ENCODE data around the gene MYO7A.
"Not testable (repeated sequence)": the region's sequence is repeated elsewhere in the genome, so short reads cannot be mapped to it uniquely, and the experiment has no call there.

The MYO7A gene

DNA sequence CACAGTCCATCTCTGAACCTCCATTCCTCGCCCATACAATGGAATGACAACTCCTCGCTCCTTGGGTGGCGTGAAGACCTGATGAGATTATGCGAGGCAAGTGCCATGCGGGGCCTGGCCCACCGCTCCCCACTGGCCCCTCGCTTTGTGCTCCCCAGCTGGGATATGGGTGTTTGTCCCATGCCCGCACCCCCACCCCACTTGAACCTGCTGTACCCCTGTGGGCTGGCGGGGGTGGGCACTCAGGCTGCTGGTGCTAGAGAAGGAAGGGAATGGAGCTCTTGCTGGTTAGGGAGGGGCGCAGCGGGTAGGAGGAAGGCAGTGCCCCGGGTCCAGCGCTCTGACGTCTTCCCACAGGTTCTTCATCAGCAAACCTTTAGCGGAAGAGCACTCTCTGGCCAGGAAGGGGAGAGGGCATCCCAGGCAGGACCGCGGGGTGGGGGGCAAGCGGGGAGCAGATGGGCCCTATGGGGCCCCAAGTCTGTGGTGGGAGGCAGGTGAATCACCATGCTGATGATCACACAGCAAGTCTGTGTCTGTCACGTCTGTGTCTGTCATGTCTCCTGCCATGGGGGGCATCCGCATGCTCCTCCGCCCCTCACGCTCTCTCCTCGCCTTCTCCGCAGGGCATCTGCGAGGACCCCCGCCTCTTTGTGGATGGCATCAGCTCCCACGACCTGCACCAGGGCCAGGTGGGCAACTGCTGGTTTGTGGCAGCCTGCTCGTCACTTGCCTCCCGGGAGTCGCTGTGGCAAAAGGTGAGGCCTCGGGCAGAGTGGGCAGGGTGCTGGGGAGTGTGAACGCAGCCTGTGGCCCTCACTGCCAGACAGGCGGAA, 34.8 kb upstream of the MYO7A start:
- no peak for DNase-seq (ENCODE audit: low spot score)

- no peak for DNase-seq (ENCODE audit: low spot score)
Measured at GRCh38 chr11:77093987-77094840, 33.8 kb upstream of the MYO7A start.

DNA sequence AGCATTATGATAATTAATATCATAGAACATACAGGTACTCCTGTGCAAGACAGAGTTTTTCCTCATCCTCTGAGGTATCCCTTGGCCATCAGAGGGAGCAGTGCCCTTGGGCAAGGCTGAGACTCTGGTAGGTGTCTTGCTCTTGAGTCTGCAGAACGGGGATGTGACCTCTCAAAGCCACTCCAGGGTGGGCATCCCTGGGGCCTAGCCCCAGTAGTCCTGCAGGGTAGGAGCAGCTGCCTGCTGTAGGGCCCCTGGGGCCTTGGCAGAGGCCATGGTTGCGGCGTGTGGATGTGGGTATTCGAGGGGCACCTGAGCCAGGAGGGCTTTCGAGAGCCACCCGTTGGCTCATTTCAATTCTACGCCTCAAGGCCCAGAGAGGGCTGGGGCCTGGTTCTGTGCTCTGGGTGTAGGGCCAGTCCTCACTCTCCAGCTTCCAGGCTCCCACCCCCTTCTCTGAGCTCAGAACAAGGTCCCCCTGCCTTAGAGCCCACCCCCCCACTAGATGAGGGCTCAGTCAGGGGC, 33.1 kb upstream of the MYO7A start:
- no peak for DNase-seq (ENCODE audit: low spot score)

DNA sequence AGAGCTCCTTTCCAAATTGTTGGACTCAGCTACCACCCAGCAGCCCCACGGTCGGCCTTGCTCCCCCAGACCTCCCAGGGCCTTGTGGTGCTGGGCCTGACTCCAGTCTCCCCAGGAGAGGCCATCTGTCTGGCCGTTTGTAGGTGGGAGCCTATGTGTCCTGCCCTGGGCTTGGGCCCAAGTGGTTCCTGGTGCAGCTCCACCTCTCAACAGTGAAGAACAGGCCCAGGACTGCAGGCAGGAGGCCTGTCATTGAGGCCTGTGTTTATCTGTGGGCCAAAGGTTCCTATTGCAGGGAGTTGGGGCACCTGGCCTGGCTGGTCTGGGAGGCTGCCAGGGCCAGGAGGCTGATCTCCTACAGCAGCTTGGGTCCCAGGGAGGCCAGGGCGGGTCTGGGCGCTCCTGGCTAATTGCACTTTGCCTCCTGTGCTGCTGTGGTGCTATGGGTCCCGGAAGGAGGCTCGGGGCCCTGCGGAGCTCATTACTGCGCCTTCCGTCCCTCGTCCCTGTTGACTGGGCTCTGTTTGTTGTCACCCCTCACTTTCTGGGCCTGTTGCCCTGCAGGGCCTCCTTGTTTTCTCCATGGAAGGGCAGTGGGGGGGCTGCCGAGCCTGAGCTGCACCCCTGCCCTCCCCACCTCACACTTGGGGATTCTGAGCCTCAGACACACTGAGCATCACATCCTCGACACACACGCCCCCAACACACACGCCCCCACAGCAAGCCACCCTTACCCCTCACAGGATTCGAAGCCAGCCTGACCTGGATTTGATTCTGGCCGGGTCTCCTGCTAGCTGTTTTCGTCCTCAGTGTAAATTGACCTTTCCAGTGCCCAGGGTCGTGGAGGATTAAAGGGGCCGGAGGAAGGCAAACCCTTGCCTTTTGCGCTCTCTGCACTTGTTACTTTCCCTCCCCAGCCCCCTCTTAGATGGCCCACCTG, 32.2 kb upstream of the MYO7A start:
- DNase-seq (ENCODE audit: low spot score): no peak

DNA sequence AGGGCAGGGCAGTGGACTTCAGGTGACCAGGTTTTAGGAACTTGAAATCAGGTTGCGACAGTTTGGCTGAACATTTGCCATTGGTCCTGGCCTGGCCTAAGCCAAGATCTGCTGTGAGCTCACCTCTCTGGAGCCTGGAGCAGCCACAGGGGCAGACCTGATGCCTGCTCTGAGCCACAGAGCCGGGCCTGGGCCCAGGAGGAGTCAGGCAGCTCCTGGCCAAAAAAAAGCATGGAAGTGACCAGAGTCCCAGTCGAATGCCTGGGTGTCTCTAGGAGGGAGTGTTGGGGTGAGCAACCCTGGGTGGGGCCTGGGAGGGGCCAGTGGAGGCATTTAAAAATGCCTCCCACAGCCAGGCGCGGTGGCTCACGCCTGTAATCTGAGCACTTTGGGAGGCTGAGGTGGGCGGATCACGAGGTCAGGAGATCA, 31.4 kb upstream of the MYO7A start:
- DNase-seq (ENCODE audit: low spot score): no peak

GRCh38 chr11:77097180-77097579, 30.9 kb upstream of the MYO7A start:
- not testable (repeated sequence) for DNase-seq (ENCODE audit: low spot score)

GRCh38 chr11:77100166-77101042, 27.6 kb upstream of the MYO7A start:
- no peak for DNase-seq (ENCODE audit: low spot score)

DNA sequence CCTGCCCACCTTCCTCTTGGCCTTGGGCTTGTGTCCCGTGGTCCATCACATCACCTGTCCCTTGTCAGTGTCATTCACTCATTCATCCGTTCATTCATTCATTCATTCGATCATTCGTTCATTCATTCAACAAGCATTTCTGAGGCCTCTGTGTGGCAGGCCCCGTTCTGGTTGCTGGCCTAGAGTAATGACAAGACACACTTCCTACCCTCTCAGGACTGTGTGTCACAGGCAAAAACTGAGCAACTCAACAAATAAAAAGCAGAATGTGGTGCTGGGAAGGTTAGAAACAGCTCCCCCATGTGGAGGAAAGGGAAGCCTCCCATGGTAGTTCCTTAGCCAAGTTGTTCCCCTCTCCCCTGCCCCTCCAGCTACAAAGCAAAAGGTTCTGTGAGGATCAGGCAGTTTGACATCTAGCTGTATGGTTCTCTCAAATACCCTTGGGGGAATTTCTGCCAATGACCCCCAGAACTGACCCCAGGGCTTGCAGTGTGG, 27.0 kb upstream of the MYO7A start:
- DNase-seq (ENCODE audit: low spot score): peak; percentile 47

DNA sequence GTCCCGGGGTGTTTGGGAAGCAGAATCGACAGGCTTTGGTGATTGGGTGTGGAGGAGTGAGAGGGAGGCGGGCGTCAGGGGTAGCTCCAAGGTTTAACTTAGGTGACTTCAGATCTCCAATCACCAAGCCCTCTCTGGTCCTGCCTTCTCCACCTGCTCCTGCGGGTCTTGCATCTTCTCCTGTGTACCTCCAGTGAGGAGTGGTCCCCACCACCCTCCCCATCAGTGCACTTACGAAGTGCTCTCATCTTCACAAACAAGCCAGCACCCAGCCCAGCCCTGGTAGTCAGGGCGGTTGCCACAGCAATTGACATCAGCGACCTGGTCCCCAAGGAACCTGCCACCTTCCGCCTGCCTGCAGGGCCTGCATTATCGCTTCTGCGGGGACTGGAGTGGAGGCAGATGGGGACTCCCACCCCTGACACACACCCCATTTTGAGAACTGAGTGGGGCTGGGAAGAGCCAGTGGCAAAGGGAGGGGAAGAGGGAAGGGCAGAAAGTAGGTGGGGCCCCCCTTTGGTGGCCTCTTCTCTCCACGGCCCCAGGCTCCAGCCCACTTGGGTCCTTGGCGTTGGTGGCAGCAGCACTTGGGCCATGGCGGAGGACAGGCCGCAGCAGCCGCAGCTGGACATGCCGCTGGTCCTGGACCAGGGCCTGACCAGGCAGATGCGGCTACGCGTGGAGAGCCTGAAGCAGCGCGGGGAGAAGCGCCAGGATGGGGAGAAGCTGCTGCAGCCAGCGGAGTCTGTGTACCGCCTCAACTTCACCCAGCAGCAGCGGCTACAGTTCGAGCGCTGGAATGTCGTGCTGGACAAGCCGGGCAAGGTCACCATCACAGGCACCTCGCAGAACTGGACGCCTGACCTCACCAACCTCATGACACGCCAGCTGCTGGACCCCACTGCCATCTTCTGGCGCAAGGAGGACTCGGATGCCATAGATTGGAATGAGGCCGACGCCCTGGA, 25.5 kb upstream of the MYO7A start, which contains the start of gene OMP:
Gene OMP, plus strand, starts transcription at position 595 of the 965 bp plus-strand sequence. Its CDS starts 0 bp downstream, at position 595.
- DNase-seq (ENCODE audit: low spot score): no peak

DNA sequence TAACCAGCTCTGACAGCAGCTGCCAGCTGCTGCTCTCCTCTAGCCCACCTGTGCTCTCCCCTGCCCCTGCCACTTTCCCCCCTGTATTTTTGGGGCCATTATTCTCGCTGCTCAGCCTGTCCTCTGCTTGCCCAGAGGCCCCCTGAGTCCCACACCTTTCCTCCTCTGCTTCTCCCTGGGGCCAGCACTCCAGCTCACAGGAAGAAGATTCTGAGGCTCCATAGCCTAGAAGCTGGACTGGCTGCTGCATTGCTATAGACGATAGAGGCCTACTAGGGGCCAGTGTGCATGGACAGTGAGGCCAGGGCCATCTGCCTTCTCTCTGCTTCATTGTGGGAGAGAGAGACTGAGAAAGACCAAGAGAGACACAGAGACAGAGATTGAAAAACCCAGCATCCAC, 24.7 kb upstream of the MYO7A start:
- DNase-seq (ENCODE audit: low spot score): no peak

DNA sequence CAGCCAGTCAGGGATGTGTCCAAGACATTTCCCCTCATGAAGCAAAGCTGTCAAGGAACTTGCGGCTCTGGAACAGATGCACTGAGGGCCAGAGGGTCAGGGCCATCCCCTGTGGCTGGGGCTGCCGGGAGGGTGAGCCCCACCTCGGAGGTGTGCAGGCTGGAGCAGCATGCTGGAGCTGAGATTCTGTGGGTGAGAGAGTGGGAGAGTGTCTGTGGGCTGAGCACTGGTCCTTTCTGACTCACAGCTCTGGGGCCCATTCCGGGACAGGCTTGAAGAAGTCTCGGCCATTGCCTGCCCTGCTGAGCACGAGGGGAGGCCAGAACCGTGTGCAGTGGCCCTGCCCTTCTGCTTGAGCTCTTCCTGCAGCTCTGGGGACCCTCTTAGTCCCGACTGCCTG, 23.3 kb upstream of the MYO7A start:
- DNase-seq (ENCODE audit: low spot score): no peak

GRCh38 chr11:77106321-77106720, 21.7 kb upstream of the MYO7A start:
- DNase-seq (ENCODE audit: low spot score): no peak

DNA sequence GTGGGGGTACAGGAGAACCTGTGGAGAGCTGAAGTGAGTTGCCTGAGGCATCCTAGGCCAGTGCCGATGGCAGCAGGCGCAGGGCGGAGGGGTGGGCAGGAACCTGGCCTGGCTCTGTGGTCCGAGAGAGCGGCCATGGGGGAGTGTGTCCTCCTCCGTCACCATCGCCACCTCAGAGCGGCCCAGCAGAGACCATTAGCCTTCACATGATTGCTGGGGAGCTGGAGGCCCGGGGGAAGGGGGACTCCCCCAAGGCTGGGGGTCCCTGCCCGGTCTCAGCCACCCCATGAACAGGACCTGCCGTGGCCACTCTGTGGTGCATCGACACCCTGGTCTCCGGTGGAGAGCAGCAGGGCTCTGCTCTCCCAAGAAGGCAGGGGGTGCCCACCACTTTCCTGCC, 21.3 kb upstream of the MYO7A start:
- no peak for DNase-seq (ENCODE audit: low spot score)

DNA sequence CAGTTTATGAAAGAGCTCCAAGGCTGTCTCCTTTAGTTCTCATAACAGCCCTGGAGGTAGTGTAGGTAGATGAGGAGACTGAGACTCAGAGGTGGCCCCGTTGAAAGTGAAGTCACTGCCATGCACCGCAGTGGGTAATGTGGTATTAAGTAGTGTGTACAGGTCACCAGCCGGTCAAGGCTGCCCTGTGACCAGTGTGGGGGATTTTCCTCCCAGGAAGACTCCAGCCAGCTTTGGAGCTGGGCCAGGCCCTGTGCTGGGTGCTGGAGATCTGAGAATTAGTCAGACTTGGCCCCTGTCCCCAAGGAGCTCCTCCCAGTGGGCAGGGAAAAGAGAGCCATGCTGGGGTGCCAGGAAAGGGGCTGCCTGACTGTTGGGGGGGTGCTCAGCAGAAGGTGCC, 20.1 kb upstream of the MYO7A start:
- DNase-seq (ENCODE audit: low spot score): peak; percentile 88

DNA sequence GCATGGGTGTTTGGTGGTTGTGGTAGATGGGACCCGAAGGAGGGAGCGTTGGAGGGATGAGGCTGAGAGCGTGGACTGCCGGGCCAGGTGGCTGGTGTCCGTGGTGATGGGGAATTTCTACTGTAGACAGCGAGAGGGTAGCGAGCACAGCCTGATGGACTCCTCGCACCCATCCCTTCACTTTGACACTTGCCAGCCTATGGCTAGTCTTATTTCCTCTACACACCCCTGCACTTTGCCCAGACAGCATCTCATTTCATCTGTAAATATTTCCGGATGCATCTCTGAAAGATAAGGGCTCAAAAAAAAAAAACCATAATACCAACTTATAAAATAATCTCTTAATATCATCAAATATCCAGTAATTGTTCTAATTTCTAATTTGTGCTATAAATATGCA, 19.6 kb upstream of the MYO7A start:
- DNase-seq (ENCODE audit: low spot score): no peak

DNA sequence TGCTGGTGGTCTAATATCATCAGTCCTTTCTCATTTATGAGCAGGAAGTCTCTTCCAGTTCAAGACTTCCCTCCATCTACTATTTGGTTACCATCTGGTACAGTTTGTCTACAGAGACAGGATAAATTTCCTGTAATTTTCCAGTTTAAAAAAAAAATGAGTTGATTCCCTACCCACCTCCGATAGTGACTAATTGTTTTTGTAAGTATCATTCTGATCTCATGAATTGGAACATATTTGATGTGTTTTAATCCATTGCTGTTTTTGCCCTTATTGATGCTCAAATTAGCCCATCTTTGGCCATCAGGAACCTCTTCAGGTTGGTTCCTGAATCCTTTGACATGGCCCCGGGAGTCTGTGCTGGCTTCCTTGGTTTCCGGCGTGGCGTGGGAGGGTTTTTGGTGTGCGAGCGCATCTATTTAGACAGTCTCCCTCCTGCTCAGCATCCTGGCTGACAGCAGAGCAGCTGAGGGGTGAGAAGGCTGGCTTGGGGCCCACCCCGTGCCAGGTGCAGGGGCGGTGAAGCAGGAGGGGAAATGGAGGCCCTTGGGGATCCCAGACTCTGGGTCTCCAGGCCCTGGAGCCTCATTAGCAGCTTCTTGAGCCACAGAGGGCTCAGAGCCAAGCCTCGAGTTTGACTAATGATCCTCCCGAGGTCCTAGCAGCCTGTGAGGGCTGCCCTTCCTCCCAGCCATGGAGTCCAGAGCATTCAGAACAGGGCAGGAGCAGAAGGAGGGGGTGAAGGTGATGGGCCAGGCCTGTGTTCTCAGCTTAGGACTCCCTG, 18.6 kb upstream of the MYO7A start:
- DNase-seq (ENCODE audit: low spot score): peak; percentile 52

- no peak for DNase-seq (ENCODE audit: low spot score)
Measured at GRCh38 chr11:77110836-77111235, 17.2 kb upstream of the MYO7A start.

DNA sequence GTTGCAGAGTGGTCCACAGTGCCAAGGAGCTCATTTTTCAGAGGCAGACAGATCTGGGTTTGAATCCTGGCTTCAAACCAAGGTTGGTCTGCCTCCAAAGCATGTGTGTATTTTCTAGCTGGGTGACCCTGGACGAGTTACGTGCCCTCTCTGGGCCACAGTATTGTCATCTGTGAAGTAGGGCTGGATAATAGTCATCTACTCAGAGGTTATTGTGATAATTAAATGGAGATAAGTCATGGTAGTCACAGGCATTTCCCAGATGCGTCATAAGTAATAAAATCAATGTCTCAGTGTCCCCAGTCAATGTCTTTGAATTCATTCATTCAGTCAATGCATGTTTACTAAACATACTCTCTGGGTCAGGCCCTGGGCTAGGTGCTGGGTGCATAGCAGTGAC, 16.8 kb upstream of the MYO7A start:
- DNase-seq (ENCODE audit: low spot score): no peak

- DNase-seq (ENCODE audit: low spot score): no peak
Measured at GRCh38 chr11:77111946-77112345, 16.1 kb upstream of the MYO7A start.
